H4 (cell line): Measurements from ENCODE around the gene AMACR. TPM values are rescaled to one million over a fixed set of nuclear protein-coding genes. Genes with fewer than 3 reads are reported as not detected.
"Not testable (repeated sequence)": the region's sequence is repeated elsewhere in the genome, so short reads cannot be mapped to it uniquely, and the experiment has no call there.

Experiments used
- DNase-seq: peaks from one replicate; pipeline ENCODE4 v3.0.0-alpha.2; 2015; ENCODE audit warnings: low spot score
- total RNA-seq: library from RNA; depleted of rRNA; stranded (reverse); fragments of >200 nt; shearing (Covaris generic); gene quantifications from 2 replicates; pipeline ENCODE4 v1.2.3, GENCODE V29; 2014

Gene AMACR
- total RNA-seq, 1 experiment from 2014 or later, result 11.8 TPM

DNA sequence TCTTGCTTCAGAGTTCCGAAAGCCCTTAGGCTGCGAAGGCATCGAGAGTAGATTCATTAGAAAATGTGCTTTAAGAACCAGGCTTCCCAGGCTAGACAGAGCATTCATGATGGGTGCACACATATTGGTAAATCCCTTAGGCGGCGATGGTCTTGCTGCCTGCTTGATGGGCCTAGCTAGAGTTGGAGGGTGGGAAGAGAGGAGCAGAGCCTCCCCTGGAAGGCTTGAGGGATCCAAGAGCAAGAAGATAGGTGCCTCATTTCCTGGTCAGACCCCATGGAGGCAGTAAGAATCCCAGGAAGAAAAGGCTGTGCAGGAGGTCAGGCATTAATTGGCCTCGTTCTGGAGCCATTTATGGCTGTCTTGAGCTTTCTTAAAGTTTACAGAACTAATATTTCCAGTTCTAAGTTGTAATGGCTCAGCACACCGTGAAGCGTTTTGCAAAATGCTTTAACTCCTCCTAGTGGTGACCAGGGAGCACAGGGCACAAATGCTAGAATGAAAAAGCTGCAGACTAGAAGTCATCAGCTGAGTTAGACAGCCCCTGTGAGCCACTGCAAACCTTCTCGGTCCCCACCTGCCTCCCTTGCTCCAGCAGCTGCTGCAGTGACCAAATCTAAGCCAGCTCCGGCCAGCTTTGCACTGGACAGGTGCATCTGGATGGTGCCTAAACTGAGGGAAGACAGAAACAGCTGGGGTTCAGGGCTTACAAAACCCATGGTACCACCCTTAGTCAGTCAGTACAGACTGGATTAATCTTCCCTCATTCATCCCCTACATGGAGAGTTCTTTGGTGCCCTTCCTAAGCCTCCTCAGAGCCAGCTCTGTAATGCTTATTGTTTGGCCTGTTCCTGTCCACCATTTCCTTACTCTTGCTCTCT is 38.0 kb downstream of the AMACR start:
- peak; percentile 59 for DNase-seq

DNA sequence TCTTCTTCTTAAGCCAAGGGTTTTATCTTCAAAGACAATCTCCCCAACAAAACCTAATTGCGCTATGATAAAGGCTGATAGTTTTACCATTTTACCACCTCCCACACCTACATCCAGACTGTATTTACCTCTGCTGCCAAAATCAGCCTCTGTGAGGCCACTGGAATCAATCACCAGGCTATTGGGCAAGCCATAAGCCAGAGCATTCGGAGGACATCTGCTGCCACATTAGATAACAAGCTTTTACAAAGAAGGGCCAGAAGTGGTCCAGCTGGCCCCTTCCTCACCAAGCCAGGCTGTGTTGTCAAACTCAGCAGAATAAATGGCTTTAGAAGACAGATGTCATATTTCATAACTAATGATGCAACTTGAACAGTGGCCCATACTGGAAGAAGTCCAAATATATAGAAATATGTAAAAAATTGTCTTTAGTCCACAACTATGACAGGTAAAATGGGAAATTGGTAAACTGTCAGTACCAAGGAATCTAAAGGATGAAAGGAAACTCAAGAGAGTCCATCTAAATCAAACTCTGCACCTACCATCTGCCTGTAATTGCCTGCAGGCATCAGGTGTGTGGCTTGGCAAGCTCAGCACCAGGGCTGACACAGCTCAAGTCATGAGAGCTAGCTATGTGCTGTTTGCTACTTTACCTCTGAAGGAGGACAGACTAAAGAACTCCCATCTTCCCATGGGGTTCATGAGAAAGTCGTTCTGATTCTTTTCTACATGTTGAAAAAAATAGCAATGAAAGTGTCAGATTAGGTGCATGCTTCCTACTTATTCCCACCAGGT is 39.4 kb downstream of the AMACR start:
- no peak for DNase-seq

DNA sequence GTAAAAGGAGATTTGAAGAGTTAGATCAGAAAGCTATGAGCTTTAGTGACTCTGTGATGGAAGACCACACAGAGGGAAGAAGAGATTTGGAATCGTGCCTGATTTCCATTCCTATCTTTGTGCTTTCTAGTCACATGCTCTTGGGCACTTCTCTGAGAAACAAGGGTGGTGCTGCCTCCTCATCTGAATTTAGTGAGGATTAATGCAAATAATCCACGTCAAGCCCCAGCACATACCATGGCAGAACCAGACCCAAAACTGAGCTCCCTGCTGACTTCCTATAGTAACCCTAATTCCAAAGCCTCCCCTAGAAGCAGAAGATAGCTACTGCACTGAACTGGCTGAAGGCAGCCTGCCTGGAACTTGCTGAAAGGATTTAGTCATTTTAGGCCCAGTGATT is 41.0 kb downstream of the AMACR start:
- DNase-seq, result no peak

DNA sequence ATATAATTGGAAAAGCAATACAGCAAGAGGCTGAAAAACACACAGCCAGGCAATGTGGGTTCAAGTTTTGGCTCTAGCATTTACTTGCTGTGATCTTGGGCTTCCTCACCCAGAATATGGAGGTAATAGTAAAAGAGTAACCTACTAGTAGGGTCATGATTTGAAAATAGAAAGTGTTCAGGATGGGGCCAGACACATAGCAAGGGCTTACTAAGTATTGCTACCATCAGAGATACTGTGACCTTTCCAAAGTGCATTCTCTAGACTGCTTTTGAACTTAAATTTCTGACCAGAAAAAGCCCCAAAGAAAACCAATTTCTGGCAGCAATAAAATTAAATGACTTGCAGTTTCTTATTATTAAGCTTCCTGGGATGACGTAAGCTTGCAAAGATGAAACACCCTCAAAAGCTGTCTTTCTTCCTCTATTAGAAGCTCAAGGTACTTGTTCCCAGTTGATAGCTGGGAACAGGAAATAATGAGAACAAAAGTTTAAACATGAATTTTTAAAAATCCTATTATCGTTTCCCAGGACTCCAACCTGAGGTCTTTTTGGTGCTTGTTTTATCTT is 43.6 kb downstream of the AMACR start:
- DNase-seq, result no peak

DNA sequence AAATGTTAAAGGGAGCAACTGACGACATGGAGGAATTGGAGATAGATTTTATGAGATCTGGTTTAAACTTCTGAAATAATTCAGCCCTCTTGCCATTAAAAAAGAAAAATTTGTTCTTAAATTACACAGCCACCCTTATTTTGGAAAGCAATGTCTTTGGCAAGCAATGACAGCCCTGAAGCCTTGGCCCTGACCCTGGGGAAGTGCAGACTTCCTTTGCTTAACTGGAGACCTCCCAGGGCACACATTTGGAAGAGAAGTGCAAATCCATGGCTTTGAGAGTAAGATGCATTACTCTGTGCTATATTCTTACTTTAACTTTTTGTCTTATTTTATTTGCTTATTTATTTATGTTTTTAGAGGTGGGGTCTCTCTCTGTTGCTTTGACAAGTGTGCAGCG is 49.7 kb downstream of the AMACR start:
- DNase-seq, result no peak

DNA sequence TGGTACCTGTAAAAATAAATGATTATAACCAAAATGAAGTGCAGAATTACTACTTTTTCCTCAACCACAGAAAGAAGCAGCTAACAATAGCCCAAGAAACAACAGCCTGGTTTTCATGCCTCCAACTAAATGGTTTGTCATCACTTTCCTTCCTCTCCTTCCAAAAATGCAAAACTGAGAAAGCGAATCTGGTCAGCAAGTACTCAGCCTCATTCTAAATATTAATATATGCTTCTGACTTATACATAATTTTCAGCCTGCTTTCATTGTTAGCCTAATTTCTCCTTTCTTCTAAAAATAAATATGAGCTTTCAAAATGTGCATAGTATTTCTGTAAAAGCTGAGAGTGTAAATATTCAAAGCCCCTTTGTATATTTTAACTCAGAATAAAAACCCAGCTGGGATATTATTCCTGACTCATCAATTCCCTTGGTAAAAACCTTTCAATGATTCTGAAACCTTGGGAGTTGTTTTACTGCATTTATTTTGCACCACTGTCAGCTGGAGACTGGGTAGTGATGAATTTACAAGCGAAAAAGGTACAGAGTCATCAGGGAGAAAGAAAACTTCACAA is 50.2 kb downstream of the AMACR start:
- no peak for DNase-seq

DNA sequence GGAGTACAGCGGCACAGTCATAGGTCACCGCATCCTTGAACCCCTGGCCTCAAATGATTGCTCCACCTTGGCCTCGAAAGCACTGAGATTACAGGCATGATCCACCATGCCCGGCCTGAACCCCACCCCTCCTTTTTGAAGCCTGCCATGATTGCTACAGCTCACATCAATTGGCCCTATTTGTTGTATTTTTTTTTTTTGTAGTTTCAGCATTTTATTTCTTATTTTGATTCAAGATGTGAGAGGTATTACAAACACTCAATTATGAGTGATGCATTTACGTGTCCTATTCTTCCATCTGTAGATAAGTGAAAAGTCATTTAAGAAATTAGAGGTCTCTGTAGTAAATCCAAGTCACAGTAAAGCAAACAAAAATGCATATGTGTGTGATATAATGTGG is 55.7 kb downstream of the AMACR start:
- not testable (repeated sequence) for DNase-seq

DNA sequence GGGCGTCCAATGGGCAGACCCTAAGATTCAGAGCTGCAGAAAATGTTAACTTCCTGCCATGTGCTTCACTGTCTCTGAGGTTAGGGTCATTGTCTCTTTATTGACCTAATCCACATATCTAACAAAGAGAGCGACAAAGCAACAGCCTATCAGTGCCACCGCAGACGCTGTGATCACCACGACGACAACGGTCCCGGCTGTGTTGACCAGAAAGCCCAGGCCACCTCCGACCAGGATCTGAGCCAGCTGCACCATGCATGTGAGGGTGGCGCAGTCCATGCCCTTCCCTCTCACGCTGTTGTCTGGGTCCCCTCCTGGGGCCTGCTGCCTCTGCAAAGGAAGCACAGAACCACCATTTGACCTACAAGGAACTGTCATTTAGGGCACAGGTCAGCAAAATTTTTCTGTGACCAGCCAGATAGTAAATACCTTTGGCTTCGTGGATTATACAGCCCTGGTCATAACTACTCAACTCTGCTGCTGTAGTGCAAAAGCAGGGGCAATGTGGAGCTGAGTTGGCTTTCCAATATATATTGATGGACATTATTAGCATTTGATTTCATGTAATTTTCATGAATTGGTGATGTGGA is 63.2 kb downstream of the AMACR start:
- no peak for DNase-seq

DNA sequence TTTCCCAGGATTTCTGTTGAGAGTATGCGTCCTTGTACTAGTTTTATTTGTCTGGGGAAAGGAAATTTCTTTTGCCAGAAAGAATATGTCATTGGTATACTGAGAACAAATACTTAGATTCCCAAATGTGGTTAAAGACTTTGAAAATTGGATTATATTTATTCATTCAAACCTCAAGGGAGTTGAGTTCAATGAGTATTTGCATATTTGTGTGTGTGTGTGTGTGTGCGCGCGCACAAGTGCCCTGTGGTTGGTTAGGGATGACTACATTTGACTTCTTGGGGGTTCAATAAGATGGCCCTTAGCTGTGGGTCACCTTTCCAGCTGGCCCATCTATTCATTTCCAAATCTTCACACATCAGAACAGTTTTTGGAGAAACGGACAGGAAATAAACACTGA is 66.8 kb downstream of the AMACR start:
- DNase-seq, result no peak

DNA sequence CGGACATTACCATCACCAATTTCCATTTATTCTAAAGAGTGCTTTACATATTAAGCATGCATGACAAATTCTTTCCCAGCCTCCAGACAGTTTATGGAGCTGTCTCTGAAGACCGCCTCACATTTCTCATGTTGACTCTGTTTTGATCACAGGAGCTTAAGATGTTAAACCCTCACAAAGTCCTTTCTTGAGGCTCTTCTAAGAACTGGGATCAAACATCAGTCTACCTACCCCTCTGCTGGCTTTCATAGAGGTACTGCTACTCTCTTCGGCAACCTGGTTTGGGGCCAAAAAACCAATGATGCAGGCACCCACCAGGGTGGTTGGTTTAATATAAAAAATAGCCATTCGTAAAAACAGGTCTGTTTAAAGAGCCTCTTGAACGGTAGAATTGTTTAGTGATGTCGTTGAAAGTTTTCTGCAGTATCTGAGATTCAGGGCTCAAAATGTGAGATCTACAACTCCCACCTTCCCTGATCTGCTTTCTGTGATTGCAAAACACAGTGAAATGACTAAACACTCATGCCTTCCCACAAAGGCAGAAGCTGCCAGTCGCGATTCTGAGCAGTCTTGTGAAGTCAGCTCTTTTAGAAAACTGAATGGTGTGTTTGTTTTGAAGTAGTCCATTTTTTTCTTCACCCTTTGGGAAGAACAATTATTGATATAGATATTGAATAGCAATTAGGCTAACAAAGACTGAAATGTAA is 68.1 kb downstream of the AMACR start:
- DNase-seq, result no peak

DNA sequence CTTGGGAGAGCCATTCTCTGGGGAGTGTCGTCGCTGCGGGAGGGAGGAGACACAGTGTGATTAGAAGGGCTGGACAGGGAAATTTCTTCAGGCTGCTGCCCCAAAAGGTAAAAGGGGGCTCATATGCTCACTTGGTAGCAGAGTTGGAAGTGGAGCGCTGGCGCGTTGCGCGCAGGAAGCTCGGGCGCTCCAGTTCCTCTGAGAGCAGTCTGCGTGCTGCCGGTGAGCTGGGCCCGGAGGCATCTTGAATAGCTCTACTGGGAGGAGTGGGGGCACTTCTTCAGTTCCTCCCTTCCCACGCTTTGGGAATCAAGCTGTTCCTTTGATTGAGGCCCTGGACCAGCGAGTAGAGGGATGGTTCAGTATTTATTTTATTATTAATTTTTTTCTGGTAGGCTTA is 69.0 kb downstream of the AMACR start:
- no peak for DNase-seq

DNA sequence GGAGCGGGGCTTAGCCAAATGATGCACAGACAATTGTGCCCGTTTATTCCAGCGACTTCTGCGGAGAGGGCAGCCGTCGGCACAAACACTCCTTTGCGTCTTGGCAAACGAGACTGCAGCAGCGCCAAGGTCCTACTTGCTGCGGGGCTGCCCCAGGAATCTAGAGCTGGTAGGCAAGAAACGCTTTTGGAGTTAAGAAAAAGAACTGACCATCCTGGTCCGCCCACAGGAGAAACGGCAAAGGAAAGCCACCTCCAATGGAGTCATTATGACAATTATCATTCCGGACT is 69.4 kb downstream of the AMACR start:
- no peak for DNase-seq

DNA sequence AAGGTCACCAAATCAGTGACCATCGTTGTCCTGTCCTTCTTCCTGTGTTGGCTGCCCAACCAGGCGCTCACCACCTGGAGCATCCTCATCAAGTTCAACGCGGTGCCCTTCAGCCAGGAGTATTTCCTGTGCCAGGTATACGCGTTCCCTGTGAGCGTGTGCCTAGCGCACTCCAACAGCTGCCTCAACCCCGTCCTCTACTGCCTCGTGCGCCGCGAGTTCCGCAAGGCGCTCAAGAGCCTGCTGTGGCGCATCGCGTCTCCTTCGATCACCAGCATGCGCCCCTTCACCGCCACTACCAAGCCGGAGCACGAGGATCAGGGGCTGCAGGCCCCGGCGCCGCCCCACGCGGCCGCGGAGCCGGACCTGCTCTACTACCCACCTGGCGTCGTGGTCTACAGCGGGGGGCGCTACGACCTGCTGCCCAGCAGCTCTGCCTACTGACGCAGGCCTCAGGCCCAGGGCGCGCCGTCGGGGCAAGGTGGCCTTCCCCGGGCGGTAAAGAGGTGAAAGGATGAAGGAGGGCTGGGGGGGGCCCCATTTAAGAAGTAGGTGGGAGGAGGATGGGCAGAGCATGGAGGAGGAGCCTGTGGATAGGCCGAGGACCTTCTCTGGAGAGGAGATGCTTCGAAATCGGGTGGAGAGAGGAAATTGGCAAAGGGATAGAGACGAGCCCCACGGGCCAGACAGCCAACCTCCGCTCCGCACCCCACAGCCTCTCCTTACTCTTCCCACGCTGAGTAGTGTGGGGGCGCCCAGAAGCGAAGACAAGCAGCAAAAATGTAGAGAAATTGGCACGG is 69.9 kb downstream of the AMACR start:
- no peak for DNase-seq

DNA sequence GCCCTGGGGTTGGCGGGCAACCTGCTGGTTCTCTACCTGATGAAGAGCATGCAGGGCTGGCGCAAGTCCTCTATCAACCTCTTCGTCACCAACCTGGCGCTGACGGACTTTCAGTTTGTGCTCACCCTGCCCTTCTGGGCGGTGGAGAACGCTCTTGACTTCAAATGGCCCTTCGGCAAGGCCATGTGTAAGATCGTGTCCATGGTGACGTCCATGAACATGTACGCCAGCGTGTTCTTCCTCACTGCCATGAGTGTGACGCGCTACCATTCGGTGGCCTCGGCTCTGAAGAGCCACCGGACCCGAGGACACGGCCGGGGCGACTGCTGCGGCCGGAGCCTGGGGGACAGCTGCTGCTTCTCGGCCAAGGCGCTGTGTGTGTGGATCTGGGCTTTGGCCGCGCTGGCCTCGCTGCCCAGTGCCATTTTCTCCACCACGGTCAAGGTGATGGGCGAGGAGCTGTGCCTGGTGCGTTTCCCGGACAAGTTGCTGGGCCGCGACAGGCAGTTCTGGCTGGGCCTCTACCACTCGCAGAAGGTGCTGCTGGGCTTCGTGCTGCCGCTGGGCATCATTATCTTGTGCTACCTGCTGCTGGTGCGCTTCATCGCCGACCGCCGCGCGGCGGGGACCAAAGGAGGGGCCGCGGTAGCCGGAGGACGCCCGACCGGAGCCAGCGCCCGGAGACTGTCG is 70.7 kb downstream of the AMACR start:
- no peak for DNase-seq

DNA sequence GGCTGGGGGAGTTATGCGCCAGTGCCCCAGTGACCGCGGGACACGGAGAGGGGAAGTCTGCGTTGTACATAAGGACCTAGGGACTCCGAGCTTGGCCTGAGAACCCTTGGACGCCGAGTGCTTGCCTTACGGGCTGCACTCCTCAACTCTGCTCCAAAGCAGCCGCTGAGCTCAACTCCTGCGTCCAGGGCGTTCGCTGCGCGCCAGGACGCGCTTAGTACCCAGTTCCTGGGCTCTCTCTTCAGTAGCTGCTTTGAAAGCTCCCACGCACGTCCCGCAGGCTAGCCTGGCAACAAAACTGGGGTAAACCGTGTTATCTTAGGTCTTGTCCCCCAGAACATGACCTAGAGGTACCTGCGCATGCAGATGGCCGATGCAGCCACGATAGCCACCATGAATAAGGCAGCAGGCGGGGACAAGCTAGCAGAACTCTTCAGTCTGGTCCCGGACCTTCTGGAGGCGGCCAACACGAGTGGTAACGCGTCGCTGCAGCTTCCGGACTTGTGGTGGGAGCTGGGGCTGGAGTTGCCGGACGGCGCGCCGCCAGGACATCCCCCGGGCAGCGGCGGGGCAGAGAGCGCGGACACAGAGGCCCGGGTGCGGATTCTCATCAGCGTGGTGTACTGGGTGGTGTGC is 71.4 kb downstream of the AMACR start, which contains the start of gene RXFP3:
TSS of gene RXFP3 (plus strand) at position 6 of the 636 bp plus-strand sequence. CDS start at position 361, 355 bp downstream.
- no peak for DNase-seq
